ENCODE data around the gene OXCT2.

DNA sequence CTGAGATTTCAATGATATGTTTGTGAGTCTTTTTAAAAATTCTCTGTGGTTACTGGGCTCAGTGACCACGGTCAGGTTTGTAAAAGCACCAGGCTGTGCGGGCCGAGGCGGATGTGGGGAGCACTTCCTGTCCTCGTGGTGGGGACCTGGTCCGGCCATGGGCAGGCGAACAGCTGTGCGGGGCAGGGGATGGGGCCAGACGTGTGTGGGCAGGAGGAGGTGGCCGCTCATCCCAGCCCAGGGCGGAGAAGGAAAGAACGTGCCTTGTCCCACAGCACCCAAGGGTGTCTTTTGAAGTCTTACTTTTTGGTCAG is 5.2 kb upstream of the OXCT2 start:
- TF ChIP-seq CTCF (IDR thresholded peaks at IDR 0.05) (no peak), POLR2AphosphoS5 (IDR thresholded peaks at IDR 0.05; ENCODE audit: low read depth, low read length) (no peak), YY1 (IDR thresholded peaks at IDR 0.05; ENCODE audit: low read depth) (no peak), CHD2 (IDR thresholded peaks at IDR 0.05; ENCODE audit: low read length, partially characterized antibody) (no peak), RCOR1 (IDR thresholded peaks at IDR 0.05; ENCODE audit: low read length) (no peak), RFX5 (IDR thresholded peaks at IDR 0.05; ENCODE audit: low read length) (no peak), FOXJ3 (CRISPR knock-in tag; IDR thresholded peaks at IDR 0.05) (no peak), REST (IDR thresholded peaks at IDR 0.05; ENCODE audit: low read depth, low read length) (no peak), GATA2 (CRISPR knock-in tag; IDR thresholded peaks at IDR 0.05) (no peak)
